ENCODE results near the gene KIAA1614. TPM values are rescaled to one million over a fixed set of nuclear protein-coding genes. Genes with fewer than 3 reads are reported as not detected.

The KIAA1614 gene
- total and polyA plus RNA-seq, 3 donors from 2014 or later, result 3.7 to 4.0 (median 3.7) TPM

DNA sequence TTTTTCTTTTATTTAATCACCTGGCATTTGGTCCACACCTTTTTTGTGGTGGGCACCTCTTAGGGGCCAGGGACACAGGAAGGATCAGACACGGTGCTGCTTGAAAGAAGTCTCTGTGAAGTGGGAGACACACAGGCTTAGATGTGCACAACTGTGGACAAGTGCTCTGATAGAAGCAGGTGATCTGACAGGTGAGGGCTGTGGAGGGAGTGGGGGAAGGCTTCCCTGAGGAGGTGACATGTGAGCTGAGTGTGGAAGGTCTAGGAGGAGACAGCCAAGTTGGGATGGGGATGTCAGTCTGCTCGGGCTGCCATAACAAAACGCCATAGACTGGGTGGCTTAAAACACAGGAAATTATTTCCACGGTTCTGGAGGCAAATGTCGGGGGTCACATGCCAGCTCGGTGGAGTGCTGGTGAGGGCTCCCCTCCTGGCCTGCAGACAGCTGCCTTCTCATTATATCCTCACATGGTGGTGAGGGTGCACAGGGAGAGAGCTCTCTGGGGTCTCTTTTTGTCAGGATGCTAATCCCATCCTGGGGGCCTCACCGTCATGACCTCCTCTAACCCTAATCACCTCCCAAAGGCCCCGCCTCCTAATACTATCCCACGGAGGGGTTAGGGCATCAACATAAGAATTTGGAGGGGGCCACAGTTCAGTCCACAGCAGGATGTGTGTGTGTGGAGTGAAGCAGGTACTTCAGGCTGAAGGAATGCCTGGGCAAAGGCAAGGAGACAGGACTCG lies 5.2 kb upstream of the KIAA1614 start:
- Histone ChIP-seq H3K9me3 (no peaks in the 10 kb centered on the region), H3K27me3 (no peaks in the 10 kb centered on the region), H3K4me1 (no peaks in the 10 kb centered on the region), H3K4me3 (no peak overlapping the region), H3K27ac (no peak overlapping the region), H3K36me3 (ENCODE audit: low read depth, missing control alignments) (no peaks in the 10 kb centered on the region)
- DNase-seq, result no peak
- TF ChIP-seq, protein P1, sequence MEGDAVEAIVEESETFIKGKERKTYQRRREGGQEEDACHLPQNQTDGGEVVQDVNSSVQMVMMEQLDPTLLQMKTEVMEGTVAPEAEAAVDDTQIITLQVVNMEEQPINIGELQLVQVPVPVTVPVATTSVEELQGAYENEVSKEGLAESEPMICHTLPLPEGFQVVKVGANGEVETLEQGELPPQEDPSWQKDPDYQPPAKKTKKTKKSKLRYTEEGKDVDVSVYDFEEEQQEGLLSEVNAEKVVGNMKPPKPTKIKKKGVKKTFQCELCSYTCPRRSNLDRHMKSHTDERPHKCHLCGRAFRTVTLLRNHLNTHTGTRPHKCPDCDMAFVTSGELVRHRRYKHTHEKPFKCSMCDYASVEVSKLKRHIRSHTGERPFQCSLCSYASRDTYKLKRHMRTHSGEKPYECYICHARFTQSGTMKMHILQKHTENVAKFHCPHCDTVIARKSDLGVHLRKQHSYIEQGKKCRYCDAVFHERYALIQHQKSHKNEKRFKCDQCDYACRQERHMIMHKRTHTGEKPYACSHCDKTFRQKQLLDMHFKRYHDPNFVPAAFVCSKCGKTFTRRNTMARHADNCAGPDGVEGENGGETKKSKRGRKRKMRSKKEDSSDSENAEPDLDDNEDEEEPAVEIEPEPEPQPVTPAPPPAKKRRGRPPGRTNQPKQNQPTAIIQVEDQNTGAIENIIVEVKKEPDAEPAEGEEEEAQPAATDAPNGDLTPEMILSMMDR (IDR thresholded peaks at IDR 0.05), result no peak
- TF ChIP-seq POLR2A (IDR thresholded peaks at IDR 0.05), result no peak
- 85 to 87% methylated on average over 9 to 10 of the region's 10 CpGs for WGBS, 2 donors
- intact Hi-C loops (cut with DNase I; ENCODE audit: low total_unique reads), result no loop called here

DNA sequence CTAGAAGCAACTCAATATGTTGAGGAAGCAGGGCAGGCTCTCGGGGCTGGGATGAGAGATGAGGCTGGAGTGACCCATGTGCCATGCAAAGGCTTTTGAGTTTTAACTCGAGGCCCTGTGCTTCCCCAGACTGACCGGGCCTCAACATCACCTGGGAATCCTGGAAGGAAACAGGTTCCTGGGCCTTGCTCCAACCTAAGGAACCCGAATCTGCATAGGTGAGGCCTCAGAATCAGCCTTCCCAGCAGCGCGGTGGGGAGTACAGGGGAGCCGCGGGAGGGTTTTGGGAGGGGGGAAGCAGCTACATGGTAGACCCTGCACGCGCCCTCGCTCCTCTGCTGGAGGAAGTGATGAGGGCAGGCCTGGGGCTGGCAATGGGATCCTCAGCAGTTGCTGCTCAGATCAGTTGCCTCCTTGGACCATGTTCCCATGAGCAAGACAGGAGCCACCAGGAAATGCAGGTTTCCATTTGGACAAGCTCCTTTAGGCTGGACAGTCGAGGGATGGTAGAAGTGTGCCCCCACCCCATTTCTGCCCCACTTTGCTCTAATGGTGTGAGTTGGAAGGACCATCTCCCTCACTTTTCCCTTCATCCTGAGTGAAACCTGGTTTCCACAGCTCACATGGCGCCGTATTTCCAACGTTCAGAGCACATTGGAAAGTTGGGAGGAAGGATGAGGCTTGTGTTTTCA lies 4.5 kb upstream of the KIAA1614 start:
- TF ChIP-seq, protein P1 (IDR thresholded peaks at IDR 0.05), result no peak
- TF ChIP-seq POLR2A (IDR thresholded peaks at IDR 0.05), result no peak
- Histone ChIP-seq H3K27ac (no peak overlapping the region), H3K4me1 (no peaks in the 10 kb centered on the region), H3K4me3 (no peak overlapping the region), H3K27me3 (no peaks in the 10 kb centered on the region), H3K9me3 (no peaks in the 10 kb centered on the region), H3K36me3 (ENCODE audit: low read depth, missing control alignments) (no peaks in the 10 kb centered on the region)
- intact Hi-C loops (cut with DNase I; ENCODE audit: low total_unique reads), result no loop called here
- 91 to 94% methylated on average over 11 to 15 of the region's 15 CpGs for WGBS, 2 donors
- DNase-seq, result no peak

DNA sequence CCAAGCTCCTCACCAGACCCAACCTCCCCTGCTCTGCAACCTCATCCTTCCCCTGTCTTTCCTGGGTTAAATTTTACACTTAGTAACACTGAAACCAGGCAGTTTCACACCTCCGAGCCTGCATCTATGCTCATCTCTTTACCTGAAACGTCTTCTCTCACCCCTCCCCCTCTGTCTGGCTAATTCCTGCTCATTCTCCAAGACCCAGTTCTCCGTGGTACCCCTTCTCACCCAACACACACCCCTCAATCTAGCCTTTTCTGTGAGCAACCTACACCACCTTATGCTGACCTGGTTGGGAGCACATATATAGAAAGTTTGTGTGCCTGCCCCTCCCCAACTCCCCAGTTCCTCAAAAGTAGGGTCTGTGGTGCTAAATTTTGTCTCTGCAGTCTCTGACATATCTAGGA lies 3.7 kb upstream of the KIAA1614 start:
- Histone ChIP-seq H3K9me3 (no peaks in the 10 kb centered on the region), H3K27me3 (no peaks in the 10 kb centered on the region), H3K27ac (no peak overlapping the region), H3K4me3 (no peak overlapping the region), H3K36me3 (ENCODE audit: low read depth, missing control alignments) (no peaks in the 10 kb centered on the region), H3K4me1 (no peaks in the 10 kb centered on the region)
- WGBS, 2 donors, result 85 to 89% methylated on average over 3 of the region's 3 CpGs
- no peak for DNase-seq
- intact Hi-C loops (cut with DNase I; ENCODE audit: low total_unique reads), result no loop called here
- TF ChIP-seq, protein P1 (IDR thresholded peaks at IDR 0.05), result no peak
- no peak for TF ChIP-seq POLR2A (IDR thresholded peaks at IDR 0.05)

DNA sequence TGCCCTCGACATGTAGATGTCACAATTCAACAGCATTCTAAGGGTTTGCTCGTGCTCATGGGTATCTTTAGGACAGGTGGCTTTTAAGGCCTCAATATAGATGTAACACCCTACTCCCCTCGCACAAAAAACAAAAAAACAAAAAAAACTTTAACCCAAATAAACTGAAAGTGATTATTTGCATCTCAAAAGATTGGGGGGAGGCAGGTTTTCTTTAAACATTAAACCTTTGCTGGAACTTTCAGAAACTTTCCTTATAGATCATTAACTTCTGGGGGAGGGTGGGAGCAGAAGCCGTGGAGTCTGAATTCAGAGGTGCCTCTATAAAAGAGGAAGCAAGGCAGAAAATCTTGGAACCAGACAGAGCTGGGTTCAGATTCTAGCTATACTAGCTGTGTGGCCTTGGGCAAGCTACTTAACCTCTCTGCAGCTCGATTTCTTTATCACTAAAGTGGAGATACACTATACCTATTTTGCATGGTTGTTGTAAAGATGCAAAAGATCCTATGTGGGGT lies 3.2 kb upstream of the KIAA1614 start:
- H3K4me1 ChIP-seq, result no peaks in the 10 kb centered on the region
- no peak for DNase-seq
- H3K4me3 ChIP-seq, result no peak overlapping the region
- no peak for TF ChIP-seq POLR2A (IDR thresholded peaks at IDR 0.05)
- TF ChIP-seq, protein P1 (IDR thresholded peaks at IDR 0.05), result no peak
- no peak overlapping the region for H3K27ac ChIP-seq
- no peaks in the 10 kb centered on the region for H3K27me3 ChIP-seq
- H3K9me3 ChIP-seq, result no peaks in the 10 kb centered on the region
- WGBS, 2 donors, result 76 to 81% methylated on average over 5 of the region's 5 CpGs
- intact Hi-C loops (cut with DNase I; ENCODE audit: low total_unique reads), result no loop called here
- H3K36me3 ChIP-seq (ENCODE audit: low read depth, missing control alignments), result no peaks in the 10 kb centered on the region
